Ovary (tissue), 9 donors: ENCODE results near the gene CLIP2. TPM values are rescaled to one million over a fixed set of nuclear protein-coding genes. Genes with fewer than 3 reads are reported as not detected.
A peak's percentile ranks its signal among the peaks of the same experiment; 100 is the strongest.
"Not testable (repeated sequence)": the region's sequence is repeated elsewhere in the genome, so short reads cannot be mapped to it uniquely, and the experiment has no call there.

Experiments used
- DNase-seq, 5 donors: peaks; one replicate each; pipeline ENCODE4 v3.0.0-alpha.2; 2019 to 2020
- H3K27ac ChIP-seq, 2 donors: fragments of 200-600 bp; one replicate each; pipeline versions ENCODE4 v1.5.1 to v1.8.0; 2019 to 2022
- H3K27me3 ChIP-seq: fragments of 200-600 bp; one replicate; pipeline ENCODE4 v1.8.0; 2022
- H3K36me3 ChIP-seq: fragments of 200-600 bp; sonication (generic); one replicate; pipeline ENCODE4 v1.5.1; 2019
- H3K4me1 ChIP-seq: one replicate; pipeline ENCODE4 v1.8.1; 2013; ENCODE audit warnings: mild to moderate bottlenecking, moderate library complexity; ENCODE audit not compliant: insufficient read depth
- H3K4me3 ChIP-seq: fragments of 200-600 bp; sonication (generic); one replicate; pipeline ENCODE4 v1.5.1; 2017
- H3K9me3 ChIP-seq, 2 donors: fragments of 200-600 bp in 1 of 2; sonication (generic) in 1 of 2; one replicate each; pipeline versions ENCODE4 v1.5.1 to v1.8.1; 2013 to 2019; ENCODE audit warnings: mild to moderate bottlenecking in 1 of 2, moderate library complexity in 1 of 2
- EP300 ChIP-seq: sonication (generic); formaldehyde crosslinking; IDR thresholded peaks from one replicate; pipeline ENCODE4 v1.6.1; 2017; ENCODE audit warnings: antibody characterized with exemption
- POLR2A ChIP-seq: fragments of 450-650 bp; IDR thresholded peaks from one replicate; pipeline ENCODE4 v1.6.1; 2017; ENCODE audit warnings: antibody characterized with exemption, mild to moderate bottlenecking, moderate library complexity
- WGBS, 3 donors: extraction: QIAGEN DNeasy Blood & Tissue Kit in 1 of 3; methylation state at CpG; one replicate each; pipeline versions ENCODE4 v1.1.5 to v1.1.7; 2013 to 2017; 5-methylcytosine and 5-hydroxymethylcytosine counted together
- intact Hi-C, 4 donors: fragments of 100-400 bp; cut with DNase I; formaldehyde crosslinking; loops; one replicate each; pipeline versions ENCODE4 v1.11.0 to v1.15.1; 2022 to 2023
- polyA plus RNA-seq, 2 donors: library from polyadenylated mRNA; stranded (reverse); fragments of 200-250 nt in 1 of 2; fragments of 350-450 nt in 1 of 2; fragmentation: Illumina TruSeq in 1 of 2; extraction: RNeasy Lipid Tissue Mini Kit (QIAGEN cat#74804) in 1 of 2; gene quantifications; one replicate each; pipeline ENCODE4 v1.2.3, GENCODE V29; 2013 to 2014
- total RNA-seq, 7 donors: library from RNA; depleted of rRNA in 2 of 7; stranded (reverse); fragments of >200 nt in 2 of 7; fragmentation: NEBNext Ultra II Directional in 3 of 7; extraction: Animal tissue kit (Norgen Biotek cat#: 25700) in 3 of 7; gene quantifications; one replicate each; pipeline versions ENCODE4 v1.1.0 to v1.2.4, GENCODE V29; 2016 to 2023
- TF ChIP-seq, protein P1 (sequence below), 3 donors: fragments of 450-650 bp in 2 of 3; fragments of 200-600 bp in 1 of 3; IDR thresholded peaks; one replicate each; pipeline versions ENCODE4 v1.5.1 to v1.8.0; 2016 to 2022; ENCODE audit warnings: antibody characterized with exemption in 3 of 3, mild to moderate bottlenecking in 1 of 3
- donor health status: DM: no; HTN: no; CAD: no; lungs with moderate emphysema.
- donor health status: DM: no; HTN: no; CAD: no.
- donor health status: Bipolar disorder and iron deficiency.
- donor health status: DM: yes; HTN: yes; CAD: no.
- donor health status: DM: no; HTN: no; CAD: no.
- donor health status: DM: yes; HTN: yes; CAD: no.

Gene CLIP2
- total and polyA plus RNA-seq, 9 donors = 5.1 to 51.5 (median 28.9) TPM

DNA sequence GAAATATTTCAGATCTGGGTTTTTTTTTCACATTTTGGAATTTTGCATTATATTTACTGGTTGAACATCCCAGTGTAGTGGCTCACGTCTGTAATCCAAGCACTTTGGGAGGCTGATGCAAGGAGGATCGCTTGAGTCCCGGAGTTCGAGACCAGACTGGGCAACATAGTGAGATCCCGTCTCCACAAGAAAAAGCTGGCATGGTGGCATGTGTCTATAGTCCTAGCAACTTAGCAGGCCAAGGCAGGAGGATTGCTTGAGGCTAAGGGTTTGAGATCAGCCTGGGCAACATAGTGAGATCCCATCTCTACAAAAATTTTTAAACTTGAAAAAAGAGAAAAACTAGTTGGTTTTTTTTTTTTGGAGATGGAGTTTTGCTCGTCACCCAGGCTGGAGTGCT, 41.1 kb upstream of the CLIP2 start:
- Histone ChIP-seq H3K27me3 (no peaks in the 10 kb centered on the region), H3K4me3 (no peak overlapping the region), H3K9me3 (no peaks in the 10 kb centered on the region), H3K36me3 (no peaks in the 10 kb centered on the region), H3K27ac (no peak overlapping the region), H3K4me1 (peaks cover under 1% of the 10 kb centered on the region)
- TF ChIP-seq POLR2A (no peak), EP300 (no peak)
- TF ChIP-seq, protein P1, sequence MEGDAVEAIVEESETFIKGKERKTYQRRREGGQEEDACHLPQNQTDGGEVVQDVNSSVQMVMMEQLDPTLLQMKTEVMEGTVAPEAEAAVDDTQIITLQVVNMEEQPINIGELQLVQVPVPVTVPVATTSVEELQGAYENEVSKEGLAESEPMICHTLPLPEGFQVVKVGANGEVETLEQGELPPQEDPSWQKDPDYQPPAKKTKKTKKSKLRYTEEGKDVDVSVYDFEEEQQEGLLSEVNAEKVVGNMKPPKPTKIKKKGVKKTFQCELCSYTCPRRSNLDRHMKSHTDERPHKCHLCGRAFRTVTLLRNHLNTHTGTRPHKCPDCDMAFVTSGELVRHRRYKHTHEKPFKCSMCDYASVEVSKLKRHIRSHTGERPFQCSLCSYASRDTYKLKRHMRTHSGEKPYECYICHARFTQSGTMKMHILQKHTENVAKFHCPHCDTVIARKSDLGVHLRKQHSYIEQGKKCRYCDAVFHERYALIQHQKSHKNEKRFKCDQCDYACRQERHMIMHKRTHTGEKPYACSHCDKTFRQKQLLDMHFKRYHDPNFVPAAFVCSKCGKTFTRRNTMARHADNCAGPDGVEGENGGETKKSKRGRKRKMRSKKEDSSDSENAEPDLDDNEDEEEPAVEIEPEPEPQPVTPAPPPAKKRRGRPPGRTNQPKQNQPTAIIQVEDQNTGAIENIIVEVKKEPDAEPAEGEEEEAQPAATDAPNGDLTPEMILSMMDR (IDR thresholded peaks at IDR 0.05) = no peak
- DNase-seq = no peak
- intact Hi-C loops = no loop called here
- 89 to 97% (median 92%) methylated on average over 6 of the region's 6 CpGs for WGBS, 3 donors

DNA sequence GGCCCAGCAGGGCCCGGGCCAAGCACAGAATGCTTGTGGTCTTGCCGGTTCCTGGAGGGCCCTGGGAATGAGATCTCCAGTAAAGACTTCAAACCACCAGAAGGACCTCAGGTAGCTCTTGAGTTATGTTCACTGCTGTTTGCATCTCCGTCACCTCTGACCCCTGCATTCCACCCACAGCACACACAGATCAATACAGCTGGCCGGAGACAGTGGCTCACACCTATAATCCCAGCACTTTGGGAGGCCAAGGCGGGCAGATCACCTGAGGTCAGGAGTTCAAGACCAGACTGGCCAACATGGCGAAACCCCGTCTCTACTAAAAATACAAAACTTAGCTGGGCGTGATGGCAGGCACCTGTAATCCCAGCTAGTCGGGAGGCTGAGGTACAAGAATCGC, 40.1 kb upstream of the CLIP2 start:
- 91% methylated on average over 10 of the region's 10 CpGs for WGBS, 3 donors
- H3K9me3 ChIP-seq, H3K36me3 ChIP-seq, intact Hi-C loops, H3K4me1 ChIP-seq, H3K27ac ChIP-seq, H3K4me3 ChIP-seq, H3K27me3 ChIP-seq, DNase-seq: not testable (repeated sequence)

DNA sequence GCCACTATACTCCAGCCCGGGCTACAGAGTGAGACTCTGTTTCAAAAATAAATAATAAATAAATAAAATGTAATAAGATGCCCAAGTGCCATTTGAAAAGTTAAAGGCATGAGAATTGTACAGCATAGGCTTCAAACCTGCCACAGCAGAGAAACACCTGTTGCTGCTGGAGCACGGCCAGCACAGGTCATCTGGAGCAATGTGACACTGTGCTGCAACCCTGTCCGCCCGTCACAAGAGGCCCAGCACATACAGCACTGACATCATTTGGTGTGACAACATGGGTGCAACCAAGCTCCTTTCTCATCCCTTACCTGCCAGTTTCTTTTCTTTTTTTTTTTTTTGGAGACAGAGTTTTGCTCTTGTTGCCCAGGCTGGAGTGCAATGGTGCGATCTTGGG, 36.3 kb upstream of the CLIP2 start:
- H3K9me3 ChIP-seq = no peaks in the 10 kb centered on the region
- WGBS, 3 donors = 63 to 74% (median 73%) methylated on average over 5 of the region's 5 CpGs
- peaks cover 5% of the 10 kb centered on the region for H3K4me1 ChIP-seq
- no peaks in the 10 kb centered on the region for H3K27me3 ChIP-seq
- no peak overlapping the region for H3K27ac ChIP-seq
- intact Hi-C loops = loop anchor here in 2 of 4 donors (5.0 to 10.0 kb wide), 3 partner anchors 54 to 568 kb away; partner anchors contain the start of genes BUD23 (in 1 of the 2) and DNAJC30 (in 1 of the 2)
- no peaks in the 10 kb centered on the region for H3K36me3 ChIP-seq
- H3K4me3 ChIP-seq = no peak overlapping the region
- TF ChIP-seq EP300 = no peak
- TF ChIP-seq, protein P1 (IDR thresholded peaks at IDR 0.05) = no peak
- no peak for TF ChIP-seq POLR2A
- DNase-seq = no peak

DNA sequence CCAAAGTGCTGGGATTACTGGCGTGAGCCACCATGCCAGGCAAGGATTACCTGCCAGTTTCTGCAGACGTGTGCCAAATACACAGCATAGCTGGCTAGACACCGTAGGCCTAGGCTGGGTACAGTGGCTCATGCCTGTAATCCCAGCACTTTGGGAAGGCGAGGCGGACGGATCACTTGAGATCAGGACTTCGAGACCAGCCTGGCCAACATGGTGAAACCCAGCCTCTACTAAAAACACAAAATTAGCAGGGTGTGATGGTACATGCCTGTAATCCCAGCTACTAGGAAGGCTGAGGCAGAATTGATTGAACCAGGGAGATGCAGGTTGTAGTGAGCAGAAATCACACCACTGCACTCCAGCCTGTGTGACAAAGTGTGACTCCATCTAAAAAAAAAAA, 35.9 kb upstream of the CLIP2 start:
- Histone ChIP-seq H3K27me3 (no peaks in the 10 kb centered on the region), H3K27ac (no peak overlapping the region), H3K36me3 (no peaks in the 10 kb centered on the region), H3K4me1 (peaks cover 5% of the 10 kb centered on the region), H3K9me3 (no peaks in the 10 kb centered on the region), H3K4me3 (peak overlapping the region; percentile 79)
- 59 to 64% (median 59%) methylated on average over 7 of the region's 7 CpGs for WGBS, 3 donors
- TF ChIP-seq EP300 (no peak), POLR2A (no peak)
- TF ChIP-seq, protein P1 (IDR thresholded peaks at IDR 0.05) = no peak
- DNase-seq = no peak
- intact Hi-C loops = loop anchor here in 2 of 4 donors (5.0 to 10.0 kb wide), 3 partner anchors 54 to 569 kb away; partner anchors contain the start of genes BUD23 (in 1 of the 2) and DNAJC30 (in 1 of the 2)

DNA sequence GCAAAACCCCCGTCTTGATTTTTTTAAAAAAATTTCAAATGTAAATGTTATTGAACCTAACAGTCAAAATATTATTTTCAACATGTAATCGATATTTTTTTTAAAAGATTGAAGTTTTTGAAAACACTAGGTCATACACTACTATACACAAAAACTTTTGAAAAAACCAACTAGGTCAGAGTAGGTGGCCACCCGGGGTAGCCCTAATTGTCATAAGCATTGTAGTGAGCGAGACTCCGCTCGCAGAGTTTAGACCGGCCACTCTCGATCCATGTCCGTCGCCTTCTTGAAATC, 35.4 kb upstream of the CLIP2 start:
- Histone ChIP-seq H3K36me3 (no peaks in the 10 kb centered on the region), H3K27me3 (no peaks in the 10 kb centered on the region), H3K4me1 (peaks cover 5% of the 10 kb centered on the region), H3K4me3 (peak overlapping the region; percentile 79), H3K27ac (peak overlapping the region in 1 of 2 donors; percentile 84), H3K9me3 (no peaks in the 10 kb centered on the region)
- TF ChIP-seq, protein P1 (IDR thresholded peaks at IDR 0.05) = no peak
- TF ChIP-seq POLR2A = no peak
- no peak for TF ChIP-seq EP300
- intact Hi-C loops = loop anchor here in 2 of 4 donors (5.0 to 10.0 kb wide), 3 partner anchors 54 to 569 kb away; partner anchors contain the start of genes BUD23 (in 1 of the 2) and DNAJC30 (in 1 of the 2)
- DNase-seq = no peak
- WGBS, 3 donors = 0 to 2% (median 1%) methylated on average over 10 of the region's 10 CpGs
